Stimulated activated CD8-positive, alpha-beta memory T cell treated with anti-CD3 and anti-CD28 coated beads, Interleukin-4, amount 100 ng/mL, for 1 hour (primary cell): Measurements from ENCODE around the gene TMEM95.
A peak's percentile ranks its signal among the peaks of the same experiment; 100 is the strongest.
"Not testable (repeated sequence)": the region's sequence is repeated elsewhere in the genome, so short reads cannot be mapped to it uniquely, and the experiment has no call there.

Experiments used
- DNase-seq, 2 donors: peaks; one replicate each; pipeline ENCODE4 v3.0.0-alpha.2; 2020; ENCODE audit warnings: low read depth in 2 of 2, low spot score in 1 of 2

The TMEM95 gene

GRCh38 chr17:7323731-7324437 is 31.1 kb upstream of the TMEM95 start:
- DNase-seq: peak in 1 of 2 donors; percentile 41

GRCh38 chr17:7324438-7324779 is 30.5 kb upstream of the TMEM95 start:
- DNase-seq: no peak

- no peak for DNase-seq
Observed at GRCh38 chr17:7325031-7325528, 29.9 kb upstream of the TMEM95 start.

GRCh38 chr17:7326186-7326585 is 28.8 kb upstream of the TMEM95 start:
- no peak for DNase-seq

- DNase-seq: no peak
Observed at GRCh38 chr17:7327056-7327455, 27.9 kb upstream of the TMEM95 start.

GRCh38 chr17:7327501-7327900 is 27.5 kb upstream of the TMEM95 start:
- no peak for DNase-seq

GRCh38 chr17:7328009-7328408 is 26.9 kb upstream of the TMEM95 start:
- no peak for DNase-seq

GRCh38 chr17:7328840-7329373 is 26.0 kb upstream of the TMEM95 start, which contains the start of gene NEURL4:
Gene NEURL4, minus strand, starts transcription at chr17:7329335. Its CDS starts 23 bp downstream, at chr17:7329312.
- DNase-seq: no peak

- DNase-seq: peak; percentile 86 to 92
Observed at GRCh38 chr17:7329374-7329996, 25.5 kb upstream of the TMEM95 start.

GRCh38 chr17:7329997-7330637 is 24.8 kb upstream of the TMEM95 start:
- DNase-seq: peak; percentile 52 to 54

- DNase-seq: no peak
Observed at GRCh38 chr17:7330638-7331015, 24.3 kb upstream of the TMEM95 start.

- no peak for DNase-seq
Observed at GRCh38 chr17:7332111-7332510, 22.8 kb upstream of the TMEM95 start.

GRCh38 chr17:7332600-7333069 is 22.3 kb upstream of the TMEM95 start:
- DNase-seq: not testable (repeated sequence)

GRCh38 chr17:7334938-7335538 is 19.9 kb upstream of the TMEM95 start:
- no peak for DNase-seq

GRCh38 chr17:7335765-7336164 is 19.2 kb upstream of the TMEM95 start:
- not testable (repeated sequence) for DNase-seq

- peak; percentile 73 to 76 for DNase-seq
Observed at GRCh38 chr17:7336240-7337175, 18.4 kb upstream of the TMEM95 start, which contains the start of gene ACAP1. Gene ACAP1, plus strand, starts transcription at chr17:7336529. Its CDS starts 206 bp downstream, at chr17:7336735.

GRCh38 chr17:7337600-7337999 is 17.4 kb upstream of the TMEM95 start:
- not testable (repeated sequence) for DNase-seq

GRCh38 chr17:7340179-7340578 is 14.8 kb upstream of the TMEM95 start:
- no peak for DNase-seq

- no peak for DNase-seq
Observed at GRCh38 chr17:7341842-7342241, 13.1 kb upstream of the TMEM95 start.

- DNase-seq: no peak
Observed at GRCh38 chr17:7343250-7343649, 11.7 kb upstream of the TMEM95 start.
